NCI-H2081 treated with DMSO at 0.1 percent for 48 hours (cell line): Measurements from ENCODE around the gene SRP68.
"Not testable (repeated sequence)": the region's sequence is repeated elsewhere in the genome, so short reads cannot be mapped to it uniquely, and the experiment has no call there.

Source experiments
- DNase-seq: peaks from one replicate; lab custom pipeline; 2025; lab: John Stamatoyannopoulos, UW

The SRP68 gene

GRCh38 chr17:76089680-76090516, 17.6 kb upstream of the SRP68 start:
- DNase-seq, result no peak

GRCh38 chr17:76088868-76089576, 16.7 kb upstream of the SRP68 start:
- DNase-seq, result no peak

DNA sequence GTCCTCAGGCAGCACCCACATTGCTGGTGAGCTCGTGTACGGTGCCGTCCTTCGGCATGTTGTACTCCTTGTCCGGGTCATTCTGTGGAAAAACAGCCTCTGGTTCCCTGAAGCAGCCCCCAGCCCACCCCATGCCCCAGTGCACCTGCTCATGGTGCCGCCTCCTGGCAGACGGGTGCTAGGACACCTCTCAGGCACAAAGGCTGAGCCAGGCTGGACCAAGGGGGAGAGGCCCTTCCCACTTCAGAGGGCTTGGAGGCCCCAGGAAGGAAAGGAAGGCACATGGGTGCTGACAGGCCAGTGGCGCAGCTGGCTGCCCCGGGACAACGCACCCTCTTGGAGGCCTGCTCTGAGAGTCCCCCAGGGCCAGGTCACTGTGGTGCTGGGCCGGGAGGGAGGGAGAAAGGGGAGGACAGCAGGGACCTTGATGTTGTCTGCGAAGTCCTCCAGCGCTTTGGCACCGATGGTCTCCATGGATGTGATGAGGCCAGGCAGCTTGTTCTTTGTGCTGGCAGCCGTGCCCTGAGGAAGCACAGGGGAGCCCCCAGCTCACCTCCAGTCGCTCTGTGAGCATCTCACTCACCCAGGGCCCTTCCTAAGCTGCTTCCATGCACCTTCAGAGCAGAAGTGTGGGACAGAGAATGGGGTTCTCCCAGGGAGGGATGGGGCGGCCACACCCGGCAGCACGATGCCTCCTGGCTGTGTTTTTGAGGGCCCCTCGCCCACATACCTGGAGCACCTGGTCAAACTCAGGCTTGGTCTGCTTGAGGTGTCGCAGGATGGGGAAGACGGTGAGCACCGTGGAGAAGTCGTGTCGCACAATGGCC, 15.9 kb upstream of the SRP68 start:
- no peak for DNase-seq

DNA sequence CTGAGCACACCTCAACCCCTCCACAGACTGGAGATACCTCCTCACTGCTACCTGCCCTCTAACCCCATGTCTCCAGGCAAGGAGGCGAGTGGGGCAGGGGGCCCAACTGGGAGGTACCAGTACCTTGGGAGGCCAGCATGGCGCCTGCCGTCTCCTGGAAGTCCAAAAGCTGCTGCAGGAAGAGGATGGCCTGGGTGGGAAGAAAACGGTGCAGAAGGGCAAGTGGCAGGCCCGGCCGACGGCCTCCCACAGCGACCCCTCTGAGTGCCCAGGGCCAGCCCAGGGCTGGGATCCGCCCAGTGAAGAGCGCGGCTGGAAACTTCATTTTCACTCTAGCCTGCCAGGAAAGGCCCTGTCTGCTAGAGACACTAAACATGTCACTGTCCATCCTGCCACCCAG, 15.2 kb upstream of the SRP68 start:
- no peak for DNase-seq

DNA sequence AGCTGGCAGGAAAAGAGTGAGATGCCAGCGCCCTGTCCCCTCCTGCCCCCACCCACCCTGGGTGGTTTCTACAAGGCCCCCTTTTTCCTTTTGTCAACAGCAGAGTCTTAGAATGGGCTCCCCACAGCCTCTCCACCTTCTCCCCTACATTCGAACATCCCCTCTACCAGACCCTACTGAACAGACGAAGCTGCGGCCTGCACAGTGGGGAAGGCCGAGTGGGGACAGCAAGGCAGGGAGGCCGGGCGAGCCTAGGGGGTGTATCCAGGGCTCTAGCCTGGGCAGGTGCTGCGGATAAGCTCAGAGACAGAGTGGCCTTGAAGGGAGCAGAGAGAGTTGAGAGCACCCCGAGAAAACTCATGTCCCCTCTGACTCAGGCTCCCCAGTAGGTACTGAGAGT, 14.1 kb upstream of the SRP68 start:
- no peak for DNase-seq

- no peak for DNase-seq
These were observed 13.5 kb upstream of the SRP68 start for GRCh38 chr17:76085731-76086366.

- no peak for DNase-seq
These were observed 12.9 kb upstream of the SRP68 start for GRCh38 chr17:76085066-76085730.

GRCh38 chr17:76083536-76084182, 11.3 kb upstream of the SRP68 start:
- no peak for DNase-seq

- no peak for DNase-seq
These were observed 10.3 kb upstream of the SRP68 start for GRCh38 chr17:76082326-76083251.

GRCh38 chr17:76081295-76082210, 9.2 kb upstream of the SRP68 start:
- DNase-seq, result no peak

DNA sequence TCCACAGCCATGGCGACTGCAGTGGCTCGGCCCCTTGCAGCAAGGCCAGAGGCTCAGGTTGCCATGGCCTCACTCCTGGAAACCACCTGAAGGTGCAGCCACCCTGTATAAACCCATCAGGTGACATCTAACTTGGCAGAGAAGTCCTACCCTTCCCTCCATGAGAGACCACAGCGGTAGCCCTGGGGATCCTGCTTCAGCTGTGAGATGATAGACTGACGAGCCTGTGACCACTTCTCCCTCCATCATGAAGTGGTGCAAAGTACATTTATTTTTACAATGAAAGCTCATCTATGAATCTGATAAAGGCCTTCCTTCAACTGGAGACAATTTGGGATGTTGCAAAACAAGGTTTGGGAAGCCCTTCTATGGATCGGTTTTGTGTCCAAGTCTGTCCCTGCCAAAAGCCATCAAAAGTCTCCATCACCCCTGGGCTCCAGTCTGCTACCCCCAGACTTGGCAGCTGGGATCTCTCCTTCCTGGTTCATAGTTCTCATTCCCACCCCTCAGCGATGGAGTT, 8.5 kb upstream of the SRP68 start:
- no peak for DNase-seq

DNA sequence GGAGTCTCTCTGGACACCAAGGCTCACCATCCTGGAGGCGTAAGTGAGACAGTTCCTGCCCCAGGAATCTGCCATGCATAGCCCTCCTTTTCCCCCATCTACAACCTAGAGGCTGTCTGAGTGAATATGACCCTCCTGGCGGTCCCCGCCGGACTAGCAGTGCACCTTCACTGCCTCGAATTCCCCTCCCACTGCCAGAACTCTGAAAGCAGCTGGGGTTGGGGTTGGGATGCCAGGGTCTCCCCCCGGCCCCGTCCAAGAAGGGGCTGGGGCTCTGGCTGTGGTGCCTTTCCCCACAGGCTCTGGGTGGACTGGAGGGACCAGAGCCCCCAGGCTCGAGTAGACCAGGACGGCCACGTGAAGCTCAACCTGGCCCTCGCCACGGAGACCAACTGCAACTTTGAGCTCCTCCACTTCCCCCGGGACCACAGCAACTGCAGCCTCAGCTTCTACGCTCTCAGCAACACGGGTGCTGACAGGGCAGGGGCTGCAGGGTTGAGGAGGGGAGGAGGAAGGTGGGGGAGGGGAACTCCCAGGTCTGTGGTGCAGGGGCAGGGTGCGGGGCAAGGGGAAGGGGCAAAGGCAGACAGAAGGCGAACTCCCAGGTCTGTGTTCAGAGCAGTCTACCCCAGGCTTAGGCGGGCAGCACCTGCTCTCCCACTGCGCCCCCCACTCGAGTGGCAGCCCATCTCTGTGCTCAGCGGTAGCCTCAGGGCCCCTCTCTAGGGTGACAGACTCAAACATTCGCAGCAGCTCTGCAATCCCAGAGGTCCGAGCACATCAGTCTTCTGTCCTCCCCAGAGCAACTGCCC, 7.8 kb upstream of the SRP68 start:
- DNase-seq, result no peak

DNA sequence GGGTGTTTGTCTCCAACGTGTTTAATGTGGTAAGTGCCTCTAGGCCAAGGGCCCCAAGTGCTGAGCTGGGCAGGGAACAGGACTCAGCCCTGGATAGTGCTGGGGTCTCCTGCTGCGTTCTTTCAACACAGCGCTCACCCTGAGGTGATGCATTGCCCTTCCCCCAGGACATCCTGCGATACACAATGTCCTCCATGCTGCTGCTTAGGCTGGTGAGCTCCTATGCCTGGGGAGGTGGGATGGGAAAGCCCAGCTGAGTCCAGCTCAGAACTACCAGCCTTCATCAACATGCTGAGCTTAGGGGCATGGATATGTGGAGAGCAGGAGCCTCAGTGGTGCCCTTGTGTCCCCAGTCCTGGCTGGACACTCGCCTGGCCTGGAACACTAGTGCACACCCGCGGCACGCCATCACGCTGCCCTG, 7.2 kb upstream of the SRP68 start:
- no peak for DNase-seq

GRCh38 chr17:76078860-76079534, 6.7 kb upstream of the SRP68 start, which contains the start of gene ZACN:
Gene ZACN, plus strand, starts transcription at chr17:76079182. Its CDS starts 83 bp downstream, at chr17:76079265.
- no peak for DNase-seq

DNA sequence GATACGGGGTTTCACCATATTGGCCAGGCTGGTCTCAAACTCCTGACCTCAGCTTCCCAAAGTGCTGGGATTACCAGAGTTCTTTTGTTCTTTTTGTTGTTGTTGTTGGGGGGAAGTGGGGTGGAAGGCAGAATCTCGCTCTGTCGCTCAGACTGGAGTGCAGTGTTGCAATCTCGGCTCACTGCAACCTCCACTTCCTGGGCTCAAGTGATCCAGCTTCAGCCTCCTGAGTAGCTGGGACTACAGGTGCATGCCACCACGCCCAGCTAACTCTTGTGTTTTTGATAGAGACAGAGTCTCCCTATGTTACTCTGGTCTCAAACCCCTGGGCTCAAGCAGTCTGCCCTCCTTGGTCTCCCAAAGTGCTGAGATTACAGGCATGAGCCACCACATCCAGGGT, 6.1 kb upstream of the SRP68 start:
- not testable (repeated sequence) for DNase-seq

DNA sequence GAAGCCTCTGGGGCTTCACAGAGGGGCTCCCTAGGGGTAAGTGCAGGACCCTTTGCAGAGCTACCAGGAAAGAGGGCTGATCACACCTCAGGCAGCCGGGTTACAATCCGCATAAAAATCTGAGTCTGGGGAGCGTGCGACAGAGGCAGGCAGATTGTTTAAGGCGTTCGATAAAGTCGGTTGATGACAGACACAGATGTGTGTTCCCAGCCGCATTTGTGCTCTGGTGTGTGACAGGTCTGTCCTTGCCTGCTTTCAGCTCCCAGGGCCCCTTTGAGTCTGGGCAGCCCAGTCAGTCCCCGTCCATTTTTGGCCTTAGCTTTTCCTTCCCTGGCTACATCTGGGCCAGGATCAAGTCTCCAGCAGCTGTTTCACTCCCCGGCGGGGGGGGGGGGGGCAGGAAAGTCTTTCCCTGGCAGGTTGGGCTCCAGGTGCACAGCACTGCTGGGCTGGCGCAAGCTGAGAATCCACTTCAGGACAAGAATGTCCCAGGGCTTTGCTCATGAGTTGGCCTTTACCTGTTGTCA, 5.3 kb upstream of the SRP68 start:
- no peak for DNase-seq
